Superior temporal gyrus (tissue), 1 donor: Measurements from ENCODE around the gene CFAP157.

Experiments used
- DNase-seq: peaks from one replicate; pipeline ENCODE4 v3.0.0-alpha.2; 2016; ENCODE audit errors: extremely low spot score

The CFAP157 gene

GRCh38 chr9:127715470-127716337 is 8.9 kb downstream of the CFAP157 start, which contains the start of the genes PTRH1 and TTC16:
Gene PTRH1 (minus strand): TSS chr9:127715663. CDS start chr9:127715639, 24 bp downstream.
Gene TTC16 (plus strand): TSS chr9:127716079. CDS start chr9:127716146, 67 bp downstream.
- DNase-seq, result peak; percentile 97

GRCh38 chr9:127716412-127716811 is 9.6 kb downstream of the CFAP157 start:
- DNase-seq, result no peak

- no peak for DNase-seq
These were observed 11.0 kb downstream of the CFAP157 start for GRCh38 chr9:127717766-127718165.

GRCh38 chr9:127720031-127720864 is 13.5 kb downstream of the CFAP157 start:
- no peak for DNase-seq

GRCh38 chr9:127720865-127721227 is 14.1 kb downstream of the CFAP157 start:
- DNase-seq, result no peak

- no peak for DNase-seq
These were observed 14.6 kb downstream of the CFAP157 start for GRCh38 chr9:127721391-127721821.

- DNase-seq, result no peak
These were observed 15.4 kb downstream of the CFAP157 start for GRCh38 chr9:127722055-127722745.

GRCh38 chr9:127723013-127723412 is 16.2 kb downstream of the CFAP157 start:
- DNase-seq, result no peak

- DNase-seq, result no peak
These were observed 16.7 kb downstream of the CFAP157 start for GRCh38 chr9:127723444-127723843.

- DNase-seq, result no peak
These were observed 17.2 kb downstream of the CFAP157 start for GRCh38 chr9:127724012-127724411.

GRCh38 chr9:127726871-127727270 is 20.1 kb downstream of the CFAP157 start:
- no peak for DNase-seq

- no peak for DNase-seq
These were observed 22.0 kb downstream of the CFAP157 start for GRCh38 chr9:127728808-127729207.

- no peak for DNase-seq
These were observed 22.9 kb downstream of the CFAP157 start for GRCh38 chr9:127729522-127730256.

GRCh38 chr9:127730262-127730661 is 23.5 kb downstream of the CFAP157 start:
- DNase-seq, result no peak

- no peak for DNase-seq
These were observed 24.1 kb downstream of the CFAP157 start for GRCh38 chr9:127730799-127731410.

GRCh38 chr9:127731938-127732337 is 25.1 kb downstream of the CFAP157 start:
- no peak for DNase-seq

- no peak for DNase-seq
These were observed 25.7 kb downstream of the CFAP157 start for GRCh38 chr9:127732444-127732843.

GRCh38 chr9:127733614-127734013 is 26.8 kb downstream of the CFAP157 start:
- no peak for DNase-seq

- DNase-seq, result no peak
These were observed 27.5 kb downstream of the CFAP157 start for GRCh38 chr9:127734247-127734746.

GRCh38 chr9:127734747-127735529 is 28.1 kb downstream of the CFAP157 start, which contains the start of gene TOR2A:
Gene TOR2A (minus strand): TSS chr9:127735294. CDS start chr9:127735270, 24 bp downstream.
- peak; percentile 97 for DNase-seq
